Esophagus muscularis mucosa (tissue), 4 donors: ENCODE measurements around the gene WFDC11. TPM values are rescaled to one million over a fixed set of nuclear protein-coding genes. Genes with fewer than 3 reads are reported as not detected.

ENCODE experiments used
- DNase-seq: peaks from one replicate; pipeline ENCODE4 v3.0.0-alpha.2; 2017; ENCODE audit errors: extremely low spot score
- H3K27ac ChIP-seq, 4 donors: fragments of 200-600 bp; sonication (generic); replicated peaks in 1 of 4; 1 replicate in 3 of 4; 2 replicates in 1 of 4; pipeline ENCODE4 v1.5.1; 2016 to 2019; ENCODE audit warnings: mild to moderate bottlenecking in 1 of 4
- H3K27me3 ChIP-seq, 4 donors: fragments of 200-600 bp; sonication (generic); one replicate each; pipeline versions ENCODE4 v1.5.1 to v1.6.0; 2016 to 2019
- H3K36me3 ChIP-seq, 4 donors: fragments of 200-600 bp; sonication (generic); one replicate each; pipeline ENCODE4 v1.5.1; 2016 to 2019
- H3K4me1 ChIP-seq, 4 donors: fragments of 200-600 bp; sonication (generic); one replicate each; pipeline ENCODE4 v1.5.1; 2016 to 2019
- H3K4me3 ChIP-seq, 4 donors: fragments of 200-600 bp; sonication (generic); 1 replicate in 2 of 4; 2 replicates in 2 of 4; pipeline ENCODE4 v1.5.1; 2016 to 2019; ENCODE audit warnings: mild to moderate bottlenecking in 4 of 4, moderate library complexity in 1 of 4
- H3K9me3 ChIP-seq, 4 donors: fragments of 200-600 bp; sonication (generic); 1 replicate in 3 of 4; 2 replicates in 1 of 4; pipeline ENCODE4 v1.5.1; 2016 to 2019
- EP300 ChIP-seq: sonication (generic); formaldehyde crosslinking; IDR thresholded peaks from one replicate; pipeline ENCODE4 v1.6.1; 2017; ENCODE audit warnings: antibody characterized with exemption
- POLR2A ChIP-seq: fragments of 450-650 bp; IDR thresholded peaks from one replicate; pipeline ENCODE4 v1.6.1; 2017; ENCODE audit warnings: antibody characterized with exemption, moderate library complexity, mild to moderate bottlenecking, low read depth
- POLR2AphosphoS5 ChIP-seq, 2 donors: sonication (generic); formaldehyde crosslinking; IDR thresholded peaks; one replicate each; pipeline ENCODE4 v1.6.1; 2017; ENCODE audit warnings: antibody characterized with exemption in 2 of 2
- WGBS: methylation state at CpG from one replicate; pipeline ENCODE4 v1.1.5; 2018; 5-methylcytosine and 5-hydroxymethylcytosine counted together
- intact Hi-C: fragments of 100-400 bp; cut with DNase I; formaldehyde crosslinking; loops from one replicate; pipeline ENCODE4 v1.15.1; 2023
- total RNA-seq, 4 donors: library from RNA; depleted of rRNA; stranded (reverse); fragments of >200 nt; gene quantifications; one replicate each; pipeline versions ENCODE4 v1.1.0 to v1.2.1, GENCODE V29; 2016
- TF ChIP-seq, protein P1 (sequence below), 3 experiments: fragments of 200-600 bp in 2 of 3; fragments of 450-650 bp in 1 of 3; sonication (generic) in 2 of 3; IDR thresholded peaks; one replicate each; pipeline ENCODE4 v1.5.1; 2017 to 2019; ENCODE audit warnings: antibody characterized with exemption in 3 of 3, mild to moderate bottlenecking in 2 of 3, moderate library complexity in 1 of 3

The WFDC11 gene
- total RNA-seq, 4 donors from 2014 or later = not detected

DNA sequence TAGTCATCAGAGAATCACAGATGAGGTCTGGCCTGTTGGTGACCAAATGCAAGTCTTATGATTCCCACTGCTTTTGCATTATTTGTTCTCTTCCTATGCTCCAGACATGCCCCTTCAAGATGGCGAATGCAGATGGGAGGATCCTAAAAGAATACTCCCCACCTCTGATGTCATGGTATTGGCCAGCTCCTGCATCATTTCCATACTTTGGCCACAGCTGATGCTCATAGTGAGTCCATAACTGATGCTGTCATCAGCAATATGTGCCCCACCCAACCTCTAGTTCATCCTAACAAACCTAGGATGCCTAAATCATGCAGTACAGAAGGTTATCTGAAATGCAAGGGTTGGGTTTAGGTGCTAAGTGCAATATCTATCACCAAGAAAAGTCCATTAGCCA lies 33.5 kb downstream of the WFDC11 start:
- TF ChIP-seq, protein P1, sequence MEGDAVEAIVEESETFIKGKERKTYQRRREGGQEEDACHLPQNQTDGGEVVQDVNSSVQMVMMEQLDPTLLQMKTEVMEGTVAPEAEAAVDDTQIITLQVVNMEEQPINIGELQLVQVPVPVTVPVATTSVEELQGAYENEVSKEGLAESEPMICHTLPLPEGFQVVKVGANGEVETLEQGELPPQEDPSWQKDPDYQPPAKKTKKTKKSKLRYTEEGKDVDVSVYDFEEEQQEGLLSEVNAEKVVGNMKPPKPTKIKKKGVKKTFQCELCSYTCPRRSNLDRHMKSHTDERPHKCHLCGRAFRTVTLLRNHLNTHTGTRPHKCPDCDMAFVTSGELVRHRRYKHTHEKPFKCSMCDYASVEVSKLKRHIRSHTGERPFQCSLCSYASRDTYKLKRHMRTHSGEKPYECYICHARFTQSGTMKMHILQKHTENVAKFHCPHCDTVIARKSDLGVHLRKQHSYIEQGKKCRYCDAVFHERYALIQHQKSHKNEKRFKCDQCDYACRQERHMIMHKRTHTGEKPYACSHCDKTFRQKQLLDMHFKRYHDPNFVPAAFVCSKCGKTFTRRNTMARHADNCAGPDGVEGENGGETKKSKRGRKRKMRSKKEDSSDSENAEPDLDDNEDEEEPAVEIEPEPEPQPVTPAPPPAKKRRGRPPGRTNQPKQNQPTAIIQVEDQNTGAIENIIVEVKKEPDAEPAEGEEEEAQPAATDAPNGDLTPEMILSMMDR (IDR thresholded peaks at IDR 0.05) = no peak
- TF ChIP-seq POLR2A = no peak
- no peak for TF ChIP-seq POLR2AphosphoS5 (IDR thresholded peaks at IDR 0.05)
- TF ChIP-seq EP300 = no peak
- DNase-seq = no peak
- Histone ChIP-seq H3K4me3 (no peak overlapping the region), H3K36me3 (no peaks in the 10 kb centered on the region), H3K4me1 (no peaks in the 10 kb centered on the region), H3K27me3 (no peaks in the 10 kb centered on the region), H3K9me3 (no peaks in the 10 kb centered on the region), H3K27ac (no peak overlapping the region)
- 95% methylated on average over 1 of the region's 1 CpG for WGBS
- intact Hi-C loops = no loop called here

DNA sequence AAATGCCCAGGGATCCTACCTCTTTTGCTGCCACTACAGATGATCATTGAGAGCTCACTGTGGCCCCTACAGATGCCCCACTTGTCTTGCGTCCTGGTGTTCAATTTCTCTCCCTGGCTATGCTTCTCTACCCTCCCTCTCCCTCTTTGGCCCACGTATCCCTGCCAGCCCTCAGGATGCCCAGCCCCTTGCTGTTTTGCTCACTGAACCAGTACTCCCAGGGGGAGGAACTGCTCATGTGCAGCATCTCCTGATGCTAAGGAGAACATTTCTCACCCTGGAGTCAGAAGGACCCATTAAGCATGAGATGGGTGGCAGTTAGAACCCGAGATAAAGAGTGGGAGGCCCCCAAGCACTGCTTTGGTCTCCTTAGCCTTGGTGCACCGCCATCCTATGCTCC lies 38.9 kb downstream of the WFDC11 start, which contains the start of gene WFDC9:
TSS of gene WFDC9 (minus strand) at position 101 of the 400 bp plus-strand sequence. CDS start 21,103 bp downstream, outside the sequence.
- 68% methylated on average over 4 of the region's 4 CpGs for WGBS
- no peak within 1 kb of the TSS for H3K27ac ChIP-seq
- DNase-seq = no peak
- TF ChIP-seq POLR2AphosphoS5 (IDR thresholded peaks at IDR 0.05) (no peak), POLR2A (no peak), EP300 (no peak)
- TF ChIP-seq, protein P1 (IDR thresholded peaks at IDR 0.05) = no peak
- H3K4me1 ChIP-seq = peaks cover 0 to 6% (median 0%) of the 10 kb centered on the region in 4 donors
- H3K9me3 ChIP-seq = no peaks in the 10 kb centered on the region
- intact Hi-C loops = no loop called here
- H3K4me3 ChIP-seq = no peak within 1 kb of the TSS
- no peaks in the 10 kb centered on the region for H3K27me3 ChIP-seq
- no peaks in the 10 kb centered on the region for H3K36me3 ChIP-seq

DNA sequence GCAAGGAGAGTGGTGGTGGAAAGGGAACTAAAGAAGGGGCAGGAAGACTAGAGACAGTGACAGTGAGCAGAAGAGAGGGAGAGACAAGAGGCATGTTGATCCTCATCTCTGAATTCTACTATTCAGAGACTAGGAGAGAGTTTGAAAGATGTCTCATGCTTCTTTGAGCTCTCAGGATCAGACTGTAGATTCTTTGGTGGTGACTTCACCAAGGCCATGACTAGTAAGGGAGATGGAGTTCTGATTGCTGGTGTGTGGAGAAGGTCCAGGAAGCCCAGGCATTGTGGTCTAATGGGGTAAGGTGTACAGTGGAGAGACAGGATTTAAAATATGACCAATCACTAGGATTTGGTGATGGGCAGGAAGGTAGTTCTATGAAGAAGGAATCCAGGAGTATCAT lies 39.7 kb downstream of the WFDC11 start:
- Histone ChIP-seq H3K36me3 (no peaks in the 10 kb centered on the region), H3K27me3 (no peaks in the 10 kb centered on the region), H3K4me3 (no peak overlapping the region), H3K27ac (no peak overlapping the region), H3K9me3 (no peaks in the 10 kb centered on the region), H3K4me1 (peaks cover 0 to 6% (median 0%) of the 10 kb centered on the region in 4 donors)
- no peak for DNase-seq
- no peak for TF ChIP-seq POLR2A
- TF ChIP-seq POLR2AphosphoS5 (IDR thresholded peaks at IDR 0.05) = no peak
- TF ChIP-seq EP300 = no peak
- TF ChIP-seq, protein P1 (IDR thresholded peaks at IDR 0.05) = no peak
- intact Hi-C loops = no loop called here

DNA sequence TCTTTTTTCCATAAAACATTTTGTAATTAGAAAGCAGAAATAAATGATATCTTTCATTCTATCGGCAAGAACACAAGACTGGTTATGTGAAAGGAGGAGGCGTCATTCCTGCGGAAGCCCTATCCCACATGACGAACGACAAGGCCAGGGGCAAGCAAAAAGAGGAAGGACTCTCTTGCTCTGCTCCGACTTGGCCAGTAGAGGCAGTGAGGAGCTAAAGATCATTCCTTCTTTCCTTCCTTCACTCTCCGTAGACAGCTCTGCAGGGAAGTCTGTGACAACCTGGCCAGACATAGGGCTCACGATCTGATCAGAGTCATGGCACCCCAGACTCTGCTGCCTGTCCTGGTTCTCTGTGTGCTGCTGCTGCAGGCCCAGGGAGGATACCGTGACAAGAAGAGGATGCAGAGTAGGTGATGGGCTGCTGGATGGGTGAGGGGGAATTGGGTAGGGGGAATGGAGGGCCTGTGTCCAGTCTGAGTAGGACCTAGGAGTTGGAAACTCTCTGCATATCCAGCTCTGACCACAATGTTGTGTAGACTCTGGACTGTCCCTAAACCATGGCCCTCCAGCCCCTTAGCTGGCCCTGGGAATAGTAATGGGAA lies 40.4 kb downstream of the WFDC11 start, which contains the start of gene WFDC10A:
TSS of gene WFDC10A (plus strand) at position 244 of the 605 bp plus-strand sequence. CDS start at position 319, 75 bp downstream.
- Histone ChIP-seq H3K27ac (no peak within 1 kb of the TSS), H3K4me3 (no peak within 1 kb of the TSS), H3K4me1 (peaks cover 0 to 6% (median 0%) of the 10 kb centered on the region in 4 donors), H3K9me3 (no peaks in the 10 kb centered on the region), H3K36me3 (no peaks in the 10 kb centered on the region), H3K27me3 (no peaks in the 10 kb centered on the region)
- TF ChIP-seq POLR2AphosphoS5 (IDR thresholded peaks at IDR 0.05) (no peak), POLR2A (no peak), EP300 (no peak)
- TF ChIP-seq, protein P1 (IDR thresholded peaks at IDR 0.05) = peak; percentile 32 to 64 (median 45)
- no peak for DNase-seq
- WGBS = 6% methylated on average over 9 of the region's 9 CpGs
- intact Hi-C loops = no loop called here
